Lower leg skin (tissue), 3 donors: ENCODE data around the gene OSCP1.

ENCODE experiments used
- CTCF ChIP-seq, 3 donors: fragments of 450-650 bp; IDR thresholded peaks; one replicate each; pipeline ENCODE4 v1.5.1; 2016; ENCODE audit warnings: antibody characterized with exemption in 3 of 3, mild to moderate bottlenecking in 3 of 3, moderate library complexity in 2 of 3
- POLR2A ChIP-seq, 2 donors: fragments of 450-650 bp; IDR thresholded peaks; one replicate each; pipeline ENCODE4 v1.6.1; 2016 to 2017; ENCODE audit warnings: antibody characterized with exemption in 2 of 2, mild to moderate bottlenecking in 1 of 2, moderate library complexity in 1 of 2

GRCh38 chr1:36450919-36451305 is 661 bp upstream of the OSCP1 start:
- TF ChIP-seq CTCF (IDR thresholded peaks at IDR 0.05) (no peak), POLR2A (IDR thresholded peaks at IDR 0.05) (no peak)
